ENCODE results near the gene NCOA3. TPM values are rescaled to one million over a fixed set of nuclear protein-coding genes. Genes with fewer than 3 reads are reported as not detected.
A peak's percentile ranks its signal among the peaks of the same experiment; 100 is the strongest.
"Not testable (repeated sequence)": the region's sequence is repeated elsewhere in the genome, so short reads cannot be mapped to it uniquely, and the experiment has no call there.

The NCOA3 gene
- total and polyA plus RNA-seq, 7 donors = 11.9 to 56.9 (median 18.1) TPM

- Histone ChIP-seq H3K27ac (no peak overlapping the region), H3K4me1 (peaks cover 45% of the 10 kb centered on the region), H3K27me3 (ENCODE audit: insufficient read depth in 3 of 3, low read length in 2 of 3) (no peaks in the 10 kb centered on the region), H3K4me3 (peak overlapping the region; percentile 98), H3K36me3 (ENCODE audit: insufficient read depth in 1 of 2, low read depth in 1 of 2) (no peaks in the 10 kb centered on the region), H3K9me3 (no peaks in the 10 kb centered on the region)
- WGBS, 3 donors = 40 to 67% (median 57%) methylated on average over 2 of the region's 2 CpGs
- intact Hi-C loops (cut with DNase I) = loop anchor here (5.0 kb wide), 3 partner anchors 64 to 119 kb away; no protein-coding TSS in a partner anchor
- ATAC-seq (no peak), DNase-seq (no peak)
- no peak for TF ChIP-seq CTCF (IDR thresholded peaks at IDR 0.05)
Measured at GRCh38 chr20:47503685-47504084, 2.0 kb downstream of the NCOA3 start.

GRCh38 chr20:47506335-47506734 is 4.6 kb downstream of the NCOA3 start:
- Histone ChIP-seq H3K9me3 (no peaks in the 10 kb centered on the region), H3K27ac (no peak overlapping the region), H3K4me3 (no peak overlapping the region), H3K27me3 (ENCODE audit: insufficient read depth in 3 of 3, low read length in 2 of 3) (no peaks in the 10 kb centered on the region), H3K4me1 (peaks cover 41% of the 10 kb centered on the region), H3K36me3 (ENCODE audit: insufficient read depth in 1 of 2, low read depth in 1 of 2) (no peaks in the 10 kb centered on the region)
- intact Hi-C loops (cut with DNase I) = no loop called here
- 60 to 88% (median 79%) methylated on average over 2 of the region's 2 CpGs for WGBS, 3 donors
- no peak for TF ChIP-seq CTCF (IDR thresholded peaks at IDR 0.05)
- no peak for ATAC-seq
- DNase-seq = no peak

GRCh38 chr20:47506850-47507249 is 5.2 kb downstream of the NCOA3 start:
- DNase-seq (no peak), ATAC-seq (no peak)
- Histone ChIP-seq H3K27ac (no peak overlapping the region), H3K27me3 (ENCODE audit: insufficient read depth in 3 of 3, low read length in 2 of 3) (no peaks in the 10 kb centered on the region), H3K36me3 (ENCODE audit: insufficient read depth in 1 of 2, low read depth in 1 of 2) (no peaks in the 10 kb centered on the region), H3K9me3 (no peaks in the 10 kb centered on the region), H3K4me1 (peaks cover 41% of the 10 kb centered on the region), H3K4me3 (no peak overlapping the region)
- intact Hi-C loops (cut with DNase I) = no loop called here
- WGBS, 3 donors = 38 to 89% (median 82%) methylated on average over 2 of the region's 2 CpGs
- TF ChIP-seq CTCF (IDR thresholded peaks at IDR 0.05) = no peak

DNA sequence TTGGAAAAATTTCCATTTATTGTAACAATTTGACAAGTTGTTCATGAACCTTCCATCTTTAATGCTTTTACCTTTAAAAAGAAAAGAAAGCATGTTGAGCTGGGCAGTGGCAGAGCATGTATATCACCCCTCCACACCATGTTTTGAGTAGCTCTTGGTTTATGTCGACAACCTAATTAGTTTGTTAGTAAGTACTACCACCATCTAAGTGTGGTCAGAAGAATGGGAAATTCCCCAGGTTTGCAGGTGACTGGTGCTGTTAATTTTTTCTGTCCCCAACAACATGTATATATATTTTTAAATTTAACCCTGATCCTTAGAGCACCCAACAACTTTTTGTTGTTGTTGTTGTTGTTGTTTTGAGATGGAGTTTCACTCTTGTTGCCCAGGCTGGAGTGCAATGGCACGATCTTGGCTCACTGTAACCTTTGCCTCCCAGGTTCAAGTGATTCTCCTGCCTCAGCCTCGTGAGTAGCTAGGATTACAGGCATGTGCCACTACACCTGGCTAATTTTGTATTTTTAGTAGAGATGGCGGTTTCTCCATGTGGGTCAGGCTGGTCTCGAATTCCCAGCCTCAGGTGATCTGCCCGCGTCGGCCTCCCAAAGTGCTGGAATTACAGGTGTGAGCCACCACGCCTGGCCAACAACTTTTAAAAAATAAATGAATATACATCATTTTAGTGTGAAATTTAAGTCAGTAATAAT is 5.7 kb downstream of the NCOA3 start:
- H3K4me3 ChIP-seq; H3K9me3 ChIP-seq; H3K27ac ChIP-seq; H3K36me3 ChIP-seq (ENCODE audit: insufficient read depth in 1 of 2, low read depth in 1 of 2); DNase-seq; ATAC-seq; intact Hi-C loops (cut with DNase I); H3K27me3 ChIP-seq (ENCODE audit: insufficient read depth in 3 of 3, low read length in 2 of 3): not testable (repeated sequence)
- H3K4me1 ChIP-seq = peaks cover 41% of the 10 kb centered on the region
- WGBS, 3 donors = 64 to 98% (median 85%) methylated on average over 9 of the region's 9 CpGs

DNA sequence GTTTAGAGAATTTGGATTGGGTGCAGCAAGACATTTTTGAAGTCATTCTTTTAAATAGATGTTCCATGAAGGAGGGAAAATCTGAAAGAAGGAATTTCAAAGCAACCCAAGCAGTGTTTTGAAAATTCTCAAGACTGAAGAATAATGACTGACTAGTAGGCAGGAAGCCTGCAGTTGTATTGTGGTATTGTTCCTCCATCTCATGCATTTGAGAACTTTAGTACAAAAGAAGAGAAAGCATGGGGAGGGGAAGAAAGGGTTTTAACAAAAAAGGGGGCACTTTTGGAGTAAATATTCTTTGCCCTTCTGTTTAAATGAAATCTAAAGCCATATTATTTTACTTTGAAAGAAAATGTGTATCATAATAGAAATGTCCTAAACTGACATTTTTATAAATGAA is 6.6 kb downstream of the NCOA3 start:
- DNase-seq (no peak), ATAC-seq (no peak)
- Histone ChIP-seq H3K9me3 (no peaks in the 10 kb centered on the region), H3K4me1 (peaks cover 39% of the 10 kb centered on the region), H3K27me3 (ENCODE audit: insufficient read depth in 3 of 3, low read length in 2 of 3) (no peaks in the 10 kb centered on the region), H3K4me3 (no peak overlapping the region), H3K27ac (no peak overlapping the region), H3K36me3 (ENCODE audit: insufficient read depth in 1 of 2, low read depth in 1 of 2) (no peaks in the 10 kb centered on the region)
- no peak for TF ChIP-seq CTCF (IDR thresholded peaks at IDR 0.05)
- intact Hi-C loops (cut with DNase I) = no loop called here

All from psoas muscle (tissue), 8 donors.